Germinal center (tissue), 1 donor: ENCODE data around the gene KCTD2.
"Not testable (repeated sequence)": the region's sequence is repeated elsewhere in the genome, so short reads cannot be mapped to it uniquely, and the experiment has no call there.

Experiments used
- DNase-seq: peaks from one replicate; pipeline ENCODE4 v3.0.0; 2012; ENCODE audit warnings: mixed read lengths, low spot score

KCTD2 gene

GRCh38 chr17:75051941-75052340 lies 4.9 kb downstream of the KCTD2 start:
- DNase-seq, result no peak

GRCh38 chr17:75059369-75060345 lies 12.6 kb downstream of the KCTD2 start:
- no peak for DNase-seq

- no peak for DNase-seq
Measured at GRCh38 chr17:75060434-75061054, 13.5 kb downstream of the KCTD2 start.

- no peak for DNase-seq
Measured at GRCh38 chr17:75061055-75061438, 14.0 kb downstream of the KCTD2 start.

GRCh38 chr17:75061618-75062017 lies 14.6 kb downstream of the KCTD2 start:
- no peak for DNase-seq

GRCh38 chr17:75063201-75063600 lies 16.2 kb downstream of the KCTD2 start:
- DNase-seq, result no peak

- no peak for DNase-seq
Measured at GRCh38 chr17:75063626-75064025, 16.6 kb downstream of the KCTD2 start.

- DNase-seq, result no peak
Measured at GRCh38 chr17:75064040-75064439, 17.0 kb downstream of the KCTD2 start.

- no peak for DNase-seq
Measured at GRCh38 chr17:75064460-75064859, 17.4 kb downstream of the KCTD2 start.

GRCh38 chr17:75064867-75065561 lies 18.0 kb downstream of the KCTD2 start:
- no peak for DNase-seq

- no peak for DNase-seq
Measured at GRCh38 chr17:75065562-75066151, 18.6 kb downstream of the KCTD2 start.

- no peak for DNase-seq
Measured at GRCh38 chr17:75067856-75068255, 20.8 kb downstream of the KCTD2 start.

- no peak for DNase-seq
Measured at GRCh38 chr17:75068750-75069149, 21.7 kb downstream of the KCTD2 start.

- no peak for DNase-seq
Measured at GRCh38 chr17:75069783-75070182, 22.8 kb downstream of the KCTD2 start.

GRCh38 chr17:75071478-75072271 lies 24.6 kb downstream of the KCTD2 start:
- not testable (repeated sequence) for DNase-seq

- DNase-seq, result not testable (repeated sequence)
Measured at GRCh38 chr17:75072909-75073308, 25.9 kb downstream of the KCTD2 start.

- no peak for DNase-seq
Measured at GRCh38 chr17:75073618-75074047, 26.6 kb downstream of the KCTD2 start.

GRCh38 chr17:75074532-75074931 lies 27.5 kb downstream of the KCTD2 start:
- no peak for DNase-seq

- DNase-seq, result no peak
Measured at GRCh38 chr17:75075597-75076336, 28.7 kb downstream of the KCTD2 start.

GRCh38 chr17:75077072-75077495 lies 30.1 kb downstream of the KCTD2 start:
- DNase-seq, result no peak
